Gastrocnemius medialis (tissue), 4 donors: ENCODE results near the gene SPINT2.

Source experiments
- POLR2A ChIP-seq, 2 donors: fragments of 450-650 bp; IDR thresholded peaks; one replicate each; pipeline ENCODE4 v1.6.1; 2017; ENCODE audit warnings: antibody characterized with exemption in 2 of 2, mild to moderate bottlenecking in 2 of 2, moderate library complexity in 2 of 2
- TF ChIP-seq, protein P1 (sequence below), 5 experiments: fragments of 450-650 bp in 3 of 5; fragments of 200-600 bp in 2 of 5; sonication (generic) in 2 of 5; IDR thresholded peaks in 4 of 5; conservative IDR thresholded peaks in 1 of 5; 1 replicate in 4 of 5; 2 replicates in 1 of 5; pipeline ENCODE4 v1.5.1; 2016 to 2019; ENCODE audit warnings: antibody characterized with exemption in 5 of 5, mild to moderate bottlenecking in 3 of 5, moderate library complexity in 3 of 5

DNA sequence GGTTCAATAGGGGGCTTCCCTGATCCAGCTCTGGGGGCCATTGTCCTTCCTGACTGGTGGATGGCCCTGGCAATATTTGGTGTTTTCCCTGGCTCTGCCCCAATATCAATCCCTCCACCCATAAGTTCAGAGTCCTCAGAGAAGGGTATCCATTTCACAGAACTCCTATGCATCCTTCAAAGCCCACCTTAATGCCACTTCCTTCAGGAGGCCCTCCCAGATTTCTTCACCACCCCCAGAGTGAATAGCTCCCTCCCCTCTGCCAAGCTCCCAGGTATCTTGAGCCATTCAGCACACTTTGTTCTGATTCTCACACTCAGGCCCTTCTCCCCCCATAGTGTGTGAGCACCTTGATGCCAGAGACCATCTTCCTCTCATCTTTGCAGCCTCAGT lies 13.9 kb upstream of the SPINT2 start:
- TF ChIP-seq, protein P1, sequence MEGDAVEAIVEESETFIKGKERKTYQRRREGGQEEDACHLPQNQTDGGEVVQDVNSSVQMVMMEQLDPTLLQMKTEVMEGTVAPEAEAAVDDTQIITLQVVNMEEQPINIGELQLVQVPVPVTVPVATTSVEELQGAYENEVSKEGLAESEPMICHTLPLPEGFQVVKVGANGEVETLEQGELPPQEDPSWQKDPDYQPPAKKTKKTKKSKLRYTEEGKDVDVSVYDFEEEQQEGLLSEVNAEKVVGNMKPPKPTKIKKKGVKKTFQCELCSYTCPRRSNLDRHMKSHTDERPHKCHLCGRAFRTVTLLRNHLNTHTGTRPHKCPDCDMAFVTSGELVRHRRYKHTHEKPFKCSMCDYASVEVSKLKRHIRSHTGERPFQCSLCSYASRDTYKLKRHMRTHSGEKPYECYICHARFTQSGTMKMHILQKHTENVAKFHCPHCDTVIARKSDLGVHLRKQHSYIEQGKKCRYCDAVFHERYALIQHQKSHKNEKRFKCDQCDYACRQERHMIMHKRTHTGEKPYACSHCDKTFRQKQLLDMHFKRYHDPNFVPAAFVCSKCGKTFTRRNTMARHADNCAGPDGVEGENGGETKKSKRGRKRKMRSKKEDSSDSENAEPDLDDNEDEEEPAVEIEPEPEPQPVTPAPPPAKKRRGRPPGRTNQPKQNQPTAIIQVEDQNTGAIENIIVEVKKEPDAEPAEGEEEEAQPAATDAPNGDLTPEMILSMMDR (IDR thresholded peaks at IDR 0.05 in 4 of 5, conservative IDR thresholded peaks at IDR 0.05 in 1 of 5): no peak
- no peak for TF ChIP-seq POLR2A (IDR thresholded peaks at IDR 0.05)
